Suprapubic skin (tissue), 3 donors: ENCODE results near the gene LRRC26.

ENCODE experiments used
- CTCF ChIP-seq, 2 donors: fragments of 200-600 bp in 1 of 2; fragments of 450-650 bp in 1 of 2; sonication (generic) in 1 of 2; IDR thresholded peaks; one replicate each; pipeline ENCODE4 v1.5.1; 2016 to 2019; ENCODE audit warnings: antibody characterized with exemption in 2 of 2, mild to moderate bottlenecking in 1 of 2, moderate library complexity in 1 of 2
- POLR2A ChIP-seq, 2 donors: fragments of 450-650 bp; IDR thresholded peaks; one replicate each; pipeline ENCODE4 v1.6.1; 2017; ENCODE audit warnings: antibody characterized with exemption in 2 of 2, mild to moderate bottlenecking in 2 of 2, moderate library complexity in 2 of 2

GRCh38 chr9:137152844-137153405, 16.9 kb downstream of the LRRC26 start:
- TF ChIP-seq CTCF (IDR thresholded peaks at IDR 0.05) (no peak), POLR2A (IDR thresholded peaks at IDR 0.05) (no peak)
